Transverse colon (tissue), 4 donors: Measurements from ENCODE around the gene ZHX3. TPM values are rescaled to one million over a fixed set of nuclear protein-coding genes. Genes with fewer than 3 reads are reported as not detected.
A peak's percentile ranks its signal among the peaks of the same experiment; 100 is the strongest.

ENCODE experiments used
- DNase-seq: peaks from one replicate; pipeline ENCODE4 v3.0.0-alpha.2; 2019
- H3K27ac ChIP-seq, 4 donors: fragments of 200-600 bp; sonication (generic); 2 replicates each; pipeline ENCODE4 v1.5.1; 2016 to 2018; ENCODE audit warnings: inconsistent platforms in 4 of 4
- H3K27me3 ChIP-seq: fragments of 200-600 bp; sonication (generic); 2 replicates; pipeline ENCODE4 v1.5.1; 2017; ENCODE audit warnings: inconsistent platforms
- H3K36me3 ChIP-seq, 4 donors: fragments of 200-600 bp; sonication (generic); 2 replicates each; pipeline ENCODE4 v1.5.1; 2017 to 2019; ENCODE audit warnings: inconsistent platforms in 4 of 4
- H3K4me1 ChIP-seq, 4 donors: fragments of 200-600 bp; sonication (generic); 2 replicates each; pipeline ENCODE4 v1.5.1; 2017 to 2020; ENCODE audit warnings: inconsistent platforms in 4 of 4
- H3K4me3 ChIP-seq, 4 donors: fragments of 200-600 bp; sonication (generic); 1 replicate in 1 of 4; 2 replicates in 3 of 4; pipeline versions ENCODE4 v1.5.1 to v1.6.1; 2017 to 2019; ENCODE audit warnings: inconsistent platforms in 4 of 4
- H3K9me3 ChIP-seq, 2 donors: fragments of 200-600 bp; sonication (generic); 2 replicates each; pipeline ENCODE4 v1.5.1; 2017 to 2019; ENCODE audit warnings: inconsistent platforms in 2 of 2
- EP300 ChIP-seq: sonication (generic); formaldehyde crosslinking; IDR thresholded peaks from one replicate; pipeline ENCODE4 v1.6.1; 2017; ENCODE audit warnings: antibody characterized with exemption, low read depth
- POLR2A ChIP-seq: fragments of 450-650 bp; IDR thresholded peaks from one replicate; pipeline ENCODE4 v1.6.1; 2016; ENCODE audit warnings: antibody characterized with exemption, mild to moderate bottlenecking, moderate library complexity
- POLR2AphosphoS5 ChIP-seq, 3 donors: sonication (generic); formaldehyde crosslinking; IDR thresholded peaks; one replicate each; pipeline ENCODE4 v1.6.1; 2016; ENCODE audit warnings: antibody characterized with exemption in 3 of 3
- WGBS, 2 donors: methylation state at CpG; one replicate each; pipeline ENCODE4 v1.1.5; 2018; ENCODE audit warnings: low coverage in 1 of 2; 5-methylcytosine and 5-hydroxymethylcytosine counted together
- in situ Hi-C, 4 donors: fragments of 200-750 bp; cut with MboI; loops; one replicate each; pipeline versions ENCODE4 v1.15.0 to v1.15.1; 2017; ENCODE audit warnings: low sequenced_read_pairs in 3 of 4, low pct_ligation_motif_present in 1 of 4, low pct_unique_long_range_greater_than_20kb in 1 of 4
- intact Hi-C: fragments of 100-400 bp; cut with DNase I; formaldehyde crosslinking; loops from one replicate; pipeline ENCODE4 v1.15.1; 2023; ENCODE audit warnings: low total_unique reads
- total RNA-seq, 4 donors: library from RNA; depleted of rRNA; stranded (reverse); fragments of >200 nt; gene quantifications; one replicate each; pipeline ENCODE4 v1.1.0, GENCODE V29; 2016
- TF ChIP-seq, protein P1 (sequence below), 5 experiments: fragments of 200-600 bp in 3 of 5; fragments of 450-650 bp in 2 of 5; sonication (generic) in 3 of 5; IDR thresholded peaks; 1 replicate in 2 of 5; 2 replicates in 3 of 5; pipeline ENCODE4 v1.5.1; 2016 to 2017; ENCODE audit warnings: antibody characterized with exemption in 5 of 5, inconsistent platforms in 3 of 5, mild to moderate bottlenecking in 2 of 5, moderate library complexity in 1 of 5

The ZHX3 gene
- total RNA-seq, 4 donors from 2014 or later, result 22.7 to 34.8 (median 26.4) TPM

DNA sequence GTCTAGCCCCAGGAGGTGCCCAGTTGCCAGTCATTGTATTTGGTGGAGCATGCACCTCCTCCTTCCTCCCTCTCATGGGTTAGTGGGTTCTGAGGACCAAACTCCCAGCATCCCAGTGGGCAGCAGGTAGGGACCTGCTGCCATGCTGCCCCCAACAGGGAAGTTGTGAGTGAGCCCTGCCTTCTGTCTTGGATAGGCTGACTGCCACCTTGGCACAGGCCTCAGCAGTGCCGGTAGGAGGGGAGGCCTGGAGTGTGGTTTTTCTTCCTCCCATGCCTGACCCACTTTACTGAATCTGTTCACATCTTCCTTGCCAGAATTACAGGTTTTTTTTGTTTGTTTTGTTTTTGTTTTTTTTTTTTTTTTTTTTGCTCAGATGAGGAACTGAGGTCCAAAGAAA is 155.6 kb downstream of the ZHX3 start:
- Histone ChIP-seq H3K9me3 (no peaks in the 10 kb centered on the region), H3K27me3 (no peaks in the 10 kb centered on the region), H3K4me1 (peaks cover 0 to 15% (median 3%) of the 10 kb centered on the region in 4 donors), H3K4me3 (no peak overlapping the region), H3K36me3 (peaks cover 0 to 40% (median 20%) of the 10 kb centered on the region in 4 donors), H3K27ac (no peak overlapping the region)
- WGBS, 2 donors, result 37 to 88% methylated on average over 1 of the region's 1 CpG
- no peak for TF ChIP-seq POLR2AphosphoS5 (IDR thresholded peaks at IDR 0.05)
- TF ChIP-seq, protein P1, sequence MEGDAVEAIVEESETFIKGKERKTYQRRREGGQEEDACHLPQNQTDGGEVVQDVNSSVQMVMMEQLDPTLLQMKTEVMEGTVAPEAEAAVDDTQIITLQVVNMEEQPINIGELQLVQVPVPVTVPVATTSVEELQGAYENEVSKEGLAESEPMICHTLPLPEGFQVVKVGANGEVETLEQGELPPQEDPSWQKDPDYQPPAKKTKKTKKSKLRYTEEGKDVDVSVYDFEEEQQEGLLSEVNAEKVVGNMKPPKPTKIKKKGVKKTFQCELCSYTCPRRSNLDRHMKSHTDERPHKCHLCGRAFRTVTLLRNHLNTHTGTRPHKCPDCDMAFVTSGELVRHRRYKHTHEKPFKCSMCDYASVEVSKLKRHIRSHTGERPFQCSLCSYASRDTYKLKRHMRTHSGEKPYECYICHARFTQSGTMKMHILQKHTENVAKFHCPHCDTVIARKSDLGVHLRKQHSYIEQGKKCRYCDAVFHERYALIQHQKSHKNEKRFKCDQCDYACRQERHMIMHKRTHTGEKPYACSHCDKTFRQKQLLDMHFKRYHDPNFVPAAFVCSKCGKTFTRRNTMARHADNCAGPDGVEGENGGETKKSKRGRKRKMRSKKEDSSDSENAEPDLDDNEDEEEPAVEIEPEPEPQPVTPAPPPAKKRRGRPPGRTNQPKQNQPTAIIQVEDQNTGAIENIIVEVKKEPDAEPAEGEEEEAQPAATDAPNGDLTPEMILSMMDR (IDR thresholded peaks at IDR 0.05), result no peak
- no peak for TF ChIP-seq EP300
- no peak for TF ChIP-seq POLR2A
- no peak for DNase-seq
- intact Hi-C loops (no loop called here), in situ Hi-C loops (no loop called here)

DNA sequence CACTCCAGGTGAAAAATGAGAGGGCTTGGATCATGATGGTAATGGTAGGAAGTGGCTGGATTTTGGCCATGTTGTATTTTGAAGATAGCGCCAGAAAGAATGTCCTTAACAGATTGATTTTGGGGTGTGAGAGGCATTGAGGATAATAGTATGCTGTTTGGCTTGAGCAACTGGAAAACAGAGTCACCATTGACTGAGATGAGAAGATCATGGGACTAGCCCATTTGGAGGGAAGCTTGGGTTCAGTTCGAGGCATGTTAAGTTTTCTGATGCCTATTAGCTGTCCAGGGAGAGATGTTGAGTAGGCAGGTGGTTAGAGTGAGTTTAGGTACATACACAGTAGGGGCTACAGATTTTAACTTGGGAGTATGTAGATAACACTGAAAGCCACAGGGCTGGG is 156.8 kb downstream of the ZHX3 start:
- Histone ChIP-seq H3K36me3 (peaks cover 0 to 28% (median 14%) of the 10 kb centered on the region in 4 donors), H3K9me3 (no peaks in the 10 kb centered on the region), H3K27ac (no peak overlapping the region), H3K4me1 (peaks cover 0 to 23% (median 9%) of the 10 kb centered on the region in 4 donors), H3K4me3 (no peak overlapping the region), H3K27me3 (no peaks in the 10 kb centered on the region)
- DNase-seq, result no peak
- intact Hi-C loops, result no loop called here
- in situ Hi-C loops, result no loop called here
- 90 to 94% methylated on average over 2 of the region's 2 CpGs for WGBS, 2 donors
- TF ChIP-seq, protein P1 (IDR thresholded peaks at IDR 0.05), result no peak
- no peak for TF ChIP-seq EP300
- TF ChIP-seq POLR2AphosphoS5 (IDR thresholded peaks at IDR 0.05), result no peak
- TF ChIP-seq POLR2A, result no peak

DNA sequence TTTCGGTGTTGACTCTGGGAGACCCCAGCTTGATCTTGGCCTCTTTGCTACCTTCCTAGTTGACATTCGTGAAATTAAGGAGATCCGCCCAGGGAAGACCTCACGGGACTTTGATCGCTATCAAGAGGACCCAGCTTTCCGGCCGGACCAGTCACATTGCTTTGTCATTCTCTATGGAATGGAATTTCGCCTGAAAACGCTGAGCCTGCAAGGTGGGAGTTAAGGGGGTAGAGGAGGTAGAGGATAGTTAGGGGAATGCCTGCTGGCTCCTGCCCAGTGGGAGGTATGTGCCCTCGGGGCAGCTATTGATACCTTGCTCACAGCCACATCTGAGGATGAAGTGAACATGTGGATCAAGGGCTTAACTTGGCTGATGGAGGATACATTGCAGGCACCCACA is 158.0 kb downstream of the ZHX3 start:
- no peak for DNase-seq
- peaks cover 0 to 17% (median 6%) of the 10 kb centered on the region in 4 donors for H3K36me3 ChIP-seq

DNA sequence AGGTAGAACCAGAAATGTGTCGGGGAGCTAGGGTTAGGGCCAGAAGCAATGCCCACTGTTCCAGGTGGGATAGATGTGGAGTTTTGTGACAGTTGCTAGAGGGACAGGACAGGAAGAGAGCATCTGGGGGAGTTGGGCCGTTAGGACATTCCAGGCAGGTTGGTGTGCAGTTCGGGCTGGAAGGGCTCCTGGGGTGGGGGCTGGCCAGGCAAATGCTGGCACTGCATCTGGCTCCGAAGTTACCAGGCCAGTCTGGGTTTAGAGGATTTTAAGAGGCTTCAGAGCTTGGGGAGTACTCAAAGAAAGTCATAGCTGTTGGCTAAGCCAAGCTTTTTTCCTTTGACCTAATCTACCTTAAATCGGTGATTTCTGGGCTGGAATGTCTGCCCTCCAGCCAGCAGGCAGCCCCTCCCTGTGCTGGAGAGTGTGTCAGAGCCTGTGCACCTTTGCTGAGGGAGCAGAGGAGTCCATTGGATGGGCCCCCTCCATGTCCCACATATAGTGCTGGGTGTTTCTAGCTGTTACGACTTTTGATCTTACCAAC is 159.4 kb downstream of the ZHX3 start:
- Histone ChIP-seq H3K27me3 (no peaks in the 10 kb centered on the region), H3K4me1 (peaks cover 0 to 33% (median 14%) of the 10 kb centered on the region in 4 donors), H3K9me3 (no peaks in the 10 kb centered on the region), H3K36me3 (peaks cover 0 to 3% (median 0%) of the 10 kb centered on the region in 4 donors), H3K4me3 (no peak overlapping the region), H3K27ac (peak overlapping the region; percentile 2 to 48 (median 26))
- intact Hi-C loops (no loop called here), in situ Hi-C loops (no loop called here)
- DNase-seq, result no peak
- TF ChIP-seq EP300 (no peak), POLR2A (no peak), POLR2AphosphoS5 (IDR thresholded peaks at IDR 0.05) (no peak)
- TF ChIP-seq, protein P1 (IDR thresholded peaks at IDR 0.05), result no peak
- WGBS, 2 donors, result 90% methylated on average over 6 of the region's 6 CpGs; no CpG with 5 or more reads in 1 of the 2 donors

More for the DNA sequence above, 158.0 kb downstream of the ZHX3 start:
- intact Hi-C loops, result no loop called here
- in situ Hi-C loops, result no loop called here
- no peak for TF ChIP-seq POLR2AphosphoS5 (IDR thresholded peaks at IDR 0.05)
- TF ChIP-seq, protein P1 (IDR thresholded peaks at IDR 0.05), result no peak
- no peak for TF ChIP-seq POLR2A
- TF ChIP-seq EP300, result no peak
- 96% methylated on average over 10 of the region's 10 CpGs; no CpG with 5 or more reads in 1 of the 2 donors for WGBS, 2 donors
- no peaks in the 10 kb centered on the region for H3K27me3 ChIP-seq
- no peak overlapping the region for H3K4me3 ChIP-seq
- no peak overlapping the region for H3K27ac ChIP-seq
- H3K9me3 ChIP-seq, result no peaks in the 10 kb centered on the region
- H3K4me1 ChIP-seq, result peaks cover 0 to 26% (median 12%) of the 10 kb centered on the region in 4 donors
